ENCODE measurements around the gene JOSD2.
"Not testable (repeated sequence)": the region's sequence is repeated elsewhere in the genome, so short reads cannot be mapped to it uniquely, and the experiment has no call there.

The JOSD2 gene

DNA sequence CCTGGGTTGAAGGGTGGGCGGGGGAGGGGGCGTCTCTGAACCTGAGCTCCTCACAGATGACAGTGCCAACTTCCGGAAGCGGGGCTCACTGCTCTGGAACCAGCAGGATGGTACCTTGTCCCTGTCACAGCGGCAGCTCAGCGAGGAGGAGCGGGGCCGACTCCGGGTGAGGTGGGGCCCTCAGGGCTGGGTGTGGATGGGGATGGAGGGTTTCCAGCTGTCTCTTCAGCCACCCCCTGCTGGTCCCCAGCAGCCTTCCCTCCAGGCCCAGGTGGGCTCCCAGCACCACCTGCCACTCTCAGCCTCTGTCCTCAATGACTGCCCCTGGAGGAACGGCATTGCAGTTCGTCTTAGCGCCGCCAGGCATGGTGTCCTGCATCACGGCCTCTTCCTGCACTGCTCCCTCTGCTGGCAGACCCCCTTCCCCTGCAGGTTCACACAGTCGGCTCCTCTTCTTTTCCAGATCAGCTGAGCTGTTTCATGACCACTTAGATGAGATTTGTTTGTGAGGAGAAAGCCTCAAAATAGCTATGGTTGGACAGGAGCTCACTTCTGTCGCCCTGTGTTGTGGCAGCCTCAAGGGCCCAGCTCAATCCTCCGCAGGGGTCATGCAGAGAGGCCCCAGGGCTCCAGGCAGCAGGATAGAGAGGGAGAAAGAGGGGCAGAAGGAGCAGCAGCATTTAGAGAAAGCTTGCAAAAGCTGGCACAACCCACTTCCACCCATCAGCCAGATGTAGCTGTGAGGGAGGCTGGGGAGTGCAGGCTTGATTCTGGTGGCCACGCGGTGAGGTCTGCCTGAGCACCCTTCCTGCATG, 31.9 kb downstream of the JOSD2 start:
- DNase-seq (ENCODE audit: low read depth in 2 of 2): no peak

- no peak for DNase-seq (ENCODE audit: low read depth in 2 of 2)
Measured at GRCh38 chr19:50477751-50478515, 33.1 kb downstream of the JOSD2 start.

- no peak for DNase-seq (ENCODE audit: low read depth in 2 of 2)
Measured at GRCh38 chr19:50476907-50477238, 34.1 kb downstream of the JOSD2 start.

- peak; percentile 83 to 87 for DNase-seq (ENCODE audit: low read depth in 2 of 2)
Measured at GRCh38 chr19:50476224-50476906, 34.6 kb downstream of the JOSD2 start, which contains the start of the genes EMC10 and GARIN5A. TSS of gene EMC10 (plus strand) at chr19:50476507. CDS start at chr19:50476545, 38 bp downstream. TSS of gene GARIN5A (minus strand) at chr19:50476848. CDS start at chr19:50476388, 460 bp downstream.

DNA sequence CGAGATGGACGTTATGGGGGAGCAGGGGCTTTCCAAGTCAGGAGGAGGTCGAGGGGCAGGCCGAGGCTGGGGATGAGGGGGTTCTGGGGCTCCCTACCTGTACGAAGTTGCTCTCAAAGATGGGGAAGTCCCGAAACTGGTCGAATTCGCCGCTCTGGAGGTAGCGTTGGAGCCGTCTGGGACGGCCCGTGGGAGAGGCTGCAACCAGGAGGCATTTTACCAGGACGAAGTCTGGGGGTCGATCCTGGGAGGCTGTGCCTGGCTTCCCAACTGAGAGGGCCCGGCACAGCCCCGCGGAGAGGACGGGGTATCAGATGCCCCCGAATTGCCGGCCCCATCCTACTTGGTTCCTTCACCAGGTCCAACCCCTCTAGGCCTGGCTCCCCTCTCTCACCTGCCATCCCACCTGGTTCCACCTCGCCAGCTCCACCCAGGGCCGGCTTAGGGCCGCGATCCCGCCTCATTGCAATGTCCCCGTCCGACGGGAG, 35.2 kb downstream of the JOSD2 start:
- no peak for DNase-seq (ENCODE audit: low read depth in 2 of 2)

DNA sequence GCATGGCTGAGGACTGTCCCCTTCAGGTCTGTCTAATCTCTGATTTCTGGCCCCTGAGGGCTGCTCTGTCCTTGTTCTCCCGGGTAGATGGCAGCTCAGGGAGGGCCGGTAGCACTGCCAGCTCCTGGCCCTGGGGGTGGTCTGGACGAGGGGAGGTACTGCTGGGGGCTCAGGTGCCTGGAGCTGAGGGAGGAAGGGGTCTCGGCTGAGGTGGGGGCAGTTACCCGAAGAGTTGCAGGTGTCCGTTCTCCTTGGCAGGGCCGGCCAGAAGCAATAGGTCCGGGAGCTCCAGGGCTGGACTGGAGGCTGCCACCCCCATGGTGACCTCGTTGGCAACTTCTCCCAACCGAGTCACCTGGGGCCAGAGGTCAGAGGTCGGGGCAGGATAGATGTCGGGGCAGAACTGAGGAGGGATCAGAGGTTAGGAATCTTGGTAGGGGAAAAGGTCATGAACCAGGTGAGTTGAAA, 35.9 kb downstream of the JOSD2 start:
- DNase-seq (ENCODE audit: low read depth in 2 of 2): no peak

DNA sequence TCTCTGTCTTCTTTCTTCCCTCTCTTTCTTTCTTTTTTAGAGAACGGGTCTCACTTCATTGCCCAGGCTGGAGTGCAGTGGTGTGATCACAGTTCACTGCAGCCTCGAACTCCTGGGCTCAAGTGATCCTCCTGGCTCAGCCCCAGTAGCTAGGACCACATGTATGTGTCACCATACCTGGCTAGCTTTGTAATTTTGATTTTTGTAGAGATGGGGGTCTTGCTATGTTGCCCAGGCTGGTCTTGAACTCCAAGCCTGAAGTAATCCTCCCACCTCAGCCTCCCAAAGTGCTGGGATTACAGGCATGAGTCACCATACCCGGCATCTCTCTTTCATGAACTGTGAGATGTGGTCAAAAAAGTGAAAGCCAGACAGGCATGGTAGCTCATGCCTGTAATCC, 37.7 kb downstream of the JOSD2 start:
- DNase-seq (ENCODE audit: low read depth in 2 of 2): not testable (repeated sequence)

DNA sequence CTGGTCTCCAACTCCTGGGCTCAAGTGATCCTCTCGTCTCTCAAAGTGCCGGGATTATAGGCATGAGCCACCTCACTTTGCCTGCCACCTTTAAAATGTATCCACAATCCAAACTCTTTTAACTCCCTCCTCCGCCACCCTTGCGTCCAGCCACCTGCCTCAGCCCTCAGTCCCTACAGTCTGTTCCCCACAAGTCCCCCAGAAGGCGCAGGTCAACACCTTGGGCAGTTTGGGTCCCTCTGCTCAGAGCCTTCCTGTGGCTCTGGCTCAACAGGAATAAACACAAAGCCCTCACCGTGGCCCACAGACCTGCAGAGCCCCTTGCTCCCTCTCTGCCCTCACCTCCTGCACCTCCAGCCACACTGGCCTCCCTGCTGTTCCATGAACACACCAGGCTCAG, 42.2 kb downstream of the JOSD2 start:
- no peak for DNase-seq (ENCODE audit: low read depth in 2 of 2)

GRCh38 chr19:50467566-50467965, 43.4 kb downstream of the JOSD2 start:
- no peak for DNase-seq (ENCODE audit: low read depth in 2 of 2)

DNA sequence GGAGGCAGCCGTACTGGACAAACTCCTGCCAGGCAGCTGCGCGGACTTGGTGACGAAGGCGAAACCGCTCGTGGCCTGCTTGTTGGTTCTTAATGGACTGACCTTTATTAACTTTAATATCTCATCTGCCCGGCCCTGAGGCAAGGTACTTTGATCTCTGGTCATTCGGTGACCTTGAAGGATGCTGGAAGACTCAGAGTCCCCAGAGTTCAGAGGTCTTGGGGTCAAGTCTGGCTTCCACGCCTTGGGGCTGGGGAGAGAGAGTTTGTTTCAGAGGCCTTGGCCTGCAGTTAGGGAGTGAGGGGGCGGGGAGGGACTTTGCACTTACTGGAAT, 44.3 kb downstream of the JOSD2 start:
- DNase-seq (ENCODE audit: low read depth in 2 of 2): no peak

GRCh38 chr19:50465986-50466705, 44.8 kb downstream of the JOSD2 start:
- DNase-seq (ENCODE audit: low read depth in 2 of 2): no peak

GRCh38 chr19:50465000-50465399, 46.0 kb downstream of the JOSD2 start:
- DNase-seq (ENCODE audit: low read depth in 2 of 2): no peak

DNA sequence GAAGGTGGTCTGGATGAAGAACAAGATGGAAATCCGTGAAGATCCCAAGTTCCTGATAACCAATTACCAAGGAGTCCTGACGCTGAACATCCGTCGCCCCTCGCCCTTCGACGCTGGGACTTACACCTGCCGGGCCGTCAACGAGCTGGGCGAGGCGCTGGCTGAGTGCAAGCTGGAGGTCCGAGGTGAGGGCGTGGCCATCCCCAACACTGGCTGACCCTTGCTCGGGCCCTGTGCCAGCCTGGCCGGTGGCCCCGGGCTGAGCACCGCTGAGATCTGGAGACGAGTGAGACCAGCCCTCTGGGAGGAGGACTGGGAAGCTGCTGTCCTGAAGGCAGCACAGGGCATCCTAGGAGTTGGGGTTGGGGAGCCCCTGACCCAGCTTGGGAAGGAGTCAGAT, 46.6 kb downstream of the JOSD2 start:
- DNase-seq (ENCODE audit: low read depth in 2 of 2): no peak

- DNase-seq (ENCODE audit: low read depth in 2 of 2): no peak
Measured at GRCh38 chr19:50462970-50463369, 48.0 kb downstream of the JOSD2 start.

GRCh38 chr19:50461066-50461875, 49.7 kb downstream of the JOSD2 start:
- DNase-seq (ENCODE audit: low read depth in 2 of 2): peak in 1 of 2 experiments; percentile 16

- DNase-seq (ENCODE audit: low read depth in 2 of 2): no peak
Measured at GRCh38 chr19:50460161-50460765, 50.7 kb downstream of the JOSD2 start.

- DNase-seq (ENCODE audit: low read depth in 2 of 2): no peak
Measured at GRCh38 chr19:50459638-50460037, 51.4 kb downstream of the JOSD2 start.

DNA sequence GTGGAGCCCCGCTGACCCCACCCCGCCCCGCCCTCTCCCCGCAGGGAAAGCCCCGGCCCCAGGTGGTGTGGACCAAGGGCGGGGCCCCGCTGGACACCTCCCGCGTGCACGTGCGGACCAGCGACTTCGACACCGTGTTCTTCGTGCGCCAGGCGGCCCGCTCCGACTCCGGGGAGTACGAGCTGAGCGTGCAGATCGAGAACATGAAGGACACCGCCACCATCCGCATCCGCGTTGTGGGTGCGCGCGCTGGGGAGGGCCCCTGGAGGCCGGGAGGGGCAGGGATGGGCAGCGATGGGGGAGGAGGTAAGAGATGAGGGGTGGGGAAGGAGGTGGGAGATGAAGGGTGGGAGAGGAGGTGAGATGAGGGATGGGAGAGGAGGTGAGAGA, 51.9 kb downstream of the JOSD2 start:
- DNase-seq (ENCODE audit: low read depth in 2 of 2): no peak

DNA sequence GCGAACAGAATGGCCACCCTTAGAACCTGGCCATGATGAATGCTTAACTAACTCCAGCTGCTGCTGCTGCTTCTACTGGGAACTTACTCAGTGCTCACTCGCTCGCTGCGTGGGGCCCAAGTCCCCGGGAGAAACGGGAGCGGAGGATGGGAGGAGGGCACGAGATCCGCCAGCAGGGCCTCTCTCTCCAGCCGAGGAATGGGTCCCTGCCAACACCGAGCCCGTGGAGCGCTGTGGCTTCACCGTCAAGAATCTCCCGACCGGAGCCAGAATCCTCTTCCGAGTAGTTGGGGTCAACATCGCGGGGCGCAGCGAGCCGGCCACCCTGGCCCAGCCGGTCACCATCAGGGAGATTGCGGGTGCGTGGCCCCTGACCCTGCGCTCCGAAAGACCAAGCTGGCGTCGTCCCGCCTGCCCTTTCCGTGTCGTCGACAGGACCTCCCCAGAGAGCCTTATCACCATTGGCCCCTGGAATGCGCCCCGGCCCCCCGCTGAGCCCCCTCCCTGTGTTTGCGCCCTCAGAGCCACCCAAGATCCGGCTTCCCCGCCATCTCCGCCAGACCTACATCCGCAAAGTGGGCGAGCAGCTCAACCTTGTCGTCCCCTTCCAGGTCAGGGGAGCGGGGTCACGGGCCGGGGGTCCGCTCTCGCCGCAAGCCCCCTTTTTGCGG, 52.5 kb downstream of the JOSD2 start:
- DNase-seq (ENCODE audit: low read depth in 2 of 2): no peak

DNA sequence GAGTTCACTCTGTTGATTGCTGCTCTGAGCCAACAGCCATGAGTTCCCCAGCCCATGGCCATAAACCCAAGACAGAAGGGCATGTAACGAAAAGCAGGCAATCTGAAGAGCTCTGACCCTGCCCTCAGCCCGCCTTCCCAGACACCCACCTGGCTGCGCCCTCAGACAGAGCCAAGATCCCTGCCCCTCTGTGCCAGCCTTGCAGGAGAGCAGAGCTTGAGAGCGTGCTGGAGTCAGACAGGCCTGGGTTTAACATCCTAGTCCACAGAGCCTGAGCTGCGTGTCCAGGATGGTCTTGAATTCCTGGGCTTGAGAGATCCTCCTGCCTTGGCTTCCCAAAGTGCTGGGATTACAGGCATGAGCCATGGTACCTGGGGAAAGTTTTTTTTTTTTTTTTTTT, 53.7 kb downstream of the JOSD2 start:
- no peak for DNase-seq (ENCODE audit: low read depth in 2 of 2)
